HG03571 (cell line): ENCODE data around the gene ADAMTSL3.

ENCODE experiments used
- ATAC-seq: cut with Tn5 transposase; IDR thresholded peaks from one replicate; pipeline ENCODE4 v1.9.1; 2021; ENCODE audit not compliant: unreplicated experiment

Gene ADAMTSL3

GRCh38 chr15:83654379-83655236 lies 685 bp downstream of the ADAMTSL3 start:
- no peak for ATAC-seq

GRCh38 chr15:83655237-83655616 lies 1.3 kb downstream of the ADAMTSL3 start:
- no peak for ATAC-seq

GRCh38 chr15:83656192-83656591 lies 2.3 kb downstream of the ADAMTSL3 start:
- no peak for ATAC-seq

- ATAC-seq = no peak
Measured at GRCh38 chr15:83656943-83657528, 3.1 kb downstream of the ADAMTSL3 start.

GRCh38 chr15:83657549-83657948 lies 3.6 kb downstream of the ADAMTSL3 start:
- no peak for ATAC-seq

- ATAC-seq = no peak
Measured at GRCh38 chr15:83658430-83659416, 4.8 kb downstream of the ADAMTSL3 start.

- no peak for ATAC-seq
Measured at GRCh38 chr15:83659417-83659812, 5.5 kb downstream of the ADAMTSL3 start.

GRCh38 chr15:83665480-83665879 lies 11.6 kb downstream of the ADAMTSL3 start:
- no peak for ATAC-seq

GRCh38 chr15:83670672-83671229 lies 16.8 kb downstream of the ADAMTSL3 start:
- ATAC-seq = no peak

- no peak for ATAC-seq
Measured at GRCh38 chr15:83671603-83672002, 17.7 kb downstream of the ADAMTSL3 start.

- ATAC-seq = no peak
Measured at GRCh38 chr15:83673385-83673784, 19.5 kb downstream of the ADAMTSL3 start.

GRCh38 chr15:83682476-83683088 lies 28.7 kb downstream of the ADAMTSL3 start:
- ATAC-seq = no peak

- no peak for ATAC-seq
Measured at GRCh38 chr15:83685916-83686332, 32.0 kb downstream of the ADAMTSL3 start.

- ATAC-seq = no peak
Measured at GRCh38 chr15:83688201-83688600, 34.3 kb downstream of the ADAMTSL3 start.

GRCh38 chr15:83690676-83691075 lies 36.8 kb downstream of the ADAMTSL3 start:
- no peak for ATAC-seq

GRCh38 chr15:83692746-83693581 lies 39.0 kb downstream of the ADAMTSL3 start:
- ATAC-seq = no peak

- no peak for ATAC-seq
Measured at GRCh38 chr15:83694015-83694414, 40.1 kb downstream of the ADAMTSL3 start.

GRCh38 chr15:83694536-83694935 lies 40.6 kb downstream of the ADAMTSL3 start:
- no peak for ATAC-seq

GRCh38 chr15:83695246-83695645 lies 41.3 kb downstream of the ADAMTSL3 start:
- no peak for ATAC-seq
